K562 (cell line): ENCODE data around the gene PHOSPHO1. TPM values are rescaled to one million over a fixed set of nuclear protein-coding genes. Genes with fewer than 3 reads are reported as not detected.

ENCODE experiments used
- ATF7 ChIP-seq: fragments of 450-650 bp; IDR thresholded peaks from 2 replicates; pipeline ENCODE4 v1.7.1; 2014; ENCODE audit warnings: mild to moderate bottlenecking, moderate library complexity
- CEBPG ChIP-seq, 3 experiments: fragments of 200-800 bp in 1 of 3; sonication (Bioruptor generic) in 1 of 3; sonication (generic) in 1 of 3; formaldehyde crosslinking in 1 of 3; IDR thresholded peaks in 2 of 3; conservative IDR thresholded peaks in 1 of 3; 2 replicates each; pipeline versions ENCODE4 v1.6.1 to v1.8.0; 2016 to 2022; ENCODE audit warnings: missing compliant biosample characterization in 2 of 3, missing genetic modification characterization in 2 of 3, mild to moderate bottlenecking in 1 of 3, missing genetic modification reagents in 1 of 3
- CHCHD3 ChIP-seq: fragments of 250-450 bp; sonication (Bioruptor Pico); IDR thresholded peaks from 2 replicates; pipeline ENCODE4 v2.1.2; 2022; ENCODE audit warnings: mild to moderate bottlenecking
- ESRRB ChIP-seq: fragments of 250-450 bp; sonication (Bioruptor Pico); IDR thresholded peaks from 2 replicates; pipeline ENCODE4 v1.5.0; 2020; ENCODE audit warnings: mild to moderate bottlenecking, moderate library complexity, borderline replicate concordance
- GATAD2B ChIP-seq: fragments of 450-650 bp; IDR thresholded peaks from 2 replicates; pipeline ENCODE4 v1.6.1; 2017; ENCODE audit warnings: mild to moderate bottlenecking, borderline replicate concordance
- GTF2F1 ChIP-seq: IDR thresholded peaks from 2 replicates; pipeline ENCODE4 v1.6.1; 2011; ENCODE audit warnings: low read depth, low read length, improper control_type of control experiment
- MAFG ChIP-seq: fragments of 450-650 bp; conservative IDR thresholded peaks from 2 replicates; pipeline ENCODE4 v1.6.1; 2016; ENCODE audit warnings: missing genetic modification characterization, missing compliant biosample characterization
- MAFK ChIP-seq: IDR thresholded peaks from 2 replicates; pipeline ENCODE4 v1.6.1; 2011; ENCODE audit warnings: low read length, improper control_type of control experiment
- NFE2L1 ChIP-seq: fragments of 450-650 bp; IDR thresholded peaks from 2 replicates; pipeline ENCODE4 v1.6.1; 2016; ENCODE audit warnings: missing genetic modification characterization, low read depth, mild to moderate bottlenecking, missing compliant biosample characterization, moderate library complexity, borderline replicate concordance
- SMAD3 ChIP-seq: fragments of 450-650 bp; formaldehyde crosslinking; conservative IDR thresholded peaks from 2 replicates; pipeline ENCODE4 v1.4.0; 2020; ENCODE audit warnings: mild to moderate bottlenecking
- SNAPC5 ChIP-seq: fragments of 250-450 bp; sonication (Bioruptor Pico); IDR thresholded peaks from 2 replicates; pipeline ENCODE4 v1.8.0; 2021; ENCODE audit warnings: moderate library complexity, mild to moderate bottlenecking, inconsistent platforms
- SNRNP70 ChIP-seq: fragments of 200-400 bp; formaldehyde crosslinking; optimal IDR thresholded peaks from 2 replicates; pipeline ENCODE3; 2017; ENCODE audit warnings: low read depth, low read length
- TSC22D4 ChIP-seq: fragments of 450-650 bp; IDR thresholded peaks from 2 replicates; pipeline ENCODE4 v1.6.1; 2016; ENCODE audit warnings: missing genetic modification characterization, missing biosample characterization, control low read depth
- ZBTB40 ChIP-seq, 2 experiments: fragments of 450-650 bp in 1 of 2; sonication (generic) in 1 of 2; formaldehyde crosslinking in 1 of 2; IDR thresholded peaks; 2 replicates each; pipeline versions ENCODE4 v1.7.1 to v1.9.0; 2016 to 2022; ENCODE audit warnings: inconsistent platforms in 1 of 2, mild to moderate bottlenecking in 1 of 2, missing genetic modification reagents in 1 of 2
- ZNF347 ChIP-seq: fragments of 450-650 bp; formaldehyde crosslinking; IDR thresholded peaks from 2 replicates; pipeline ENCODE4 v1.4.0; 2020; ENCODE audit warnings: low read depth, mild to moderate bottlenecking, moderate library complexity
- ZNF551 ChIP-seq: fragments of 250-450 bp; sonication (Bioruptor Pico); IDR thresholded peaks from 2 replicates; pipeline ENCODE4 v1.5.0; 2021; ENCODE audit warnings: mild to moderate bottlenecking, moderate library complexity
- ZNF764 ChIP-seq: fragments of 250-450 bp; sonication (Bioruptor Pico); IDR thresholded peaks from 2 replicates; pipeline ENCODE4 v1.4.0; 2020; ENCODE audit warnings: low read depth, mild to moderate bottlenecking, moderate library complexity
- polyA plus RNA-seq, 8 experiments: library from polyadenylated mRNA; depleted of rRNA in 4 of 8; stranded (reverse) in 5 of 8; unstranded in 3 of 8; fragments of >200 nt; fragmentation: Nextera tagmentation in 2 of 8; fragmentation: Illumina TruSeq in 1 of 8; extraction: Ambion mirVana in 2 of 8; extraction: Trizol in 1 of 8; gene quantifications; 2 replicates each; pipeline versions ENCODE4 v1.2.1 to v1.2.3, GENCODE V29; 2011 to 2014; ENCODE audit warnings: inconsistent platforms in 1 of 8, missing spikeins in 1 of 8
- total RNA-seq, 7 experiments: library from RNA; depleted of rRNA in 6 of 7; stranded (reverse); fragments of >200 nt in 6 of 7; fragmentation: Illumina TruSeq in 2 of 7; extraction: Trizol in 2 of 7; gene quantifications; 2 replicates each; pipeline versions ENCODE4 v1.2.1 to v1.2.3, GENCODE V29; 2011 to 2021; ENCODE audit warnings: low replicate concordance in 1 of 7

The PHOSPHO1 gene
- total and polyA plus RNA-seq, 9 of the 15 experiments (the other 6 are each of a cell fraction or from before 2014, with no cell fraction given) = 0.06 to 0.07 TPM; not detected in 7

GRCh38 chr17:49191409-49191916 lies 39.1 kb downstream of the PHOSPHO1 start (continued):
- TF ChIP-seq ZBTB40 (IDR thresholded peaks at IDR 0.05) = no peak; the same call in 1 of the 2 replicates
- TF ChIP-seq ZBTB40 (CRISPR knock-in tag; IDR thresholded peaks at IDR 0.05) = no peak
- TF ChIP-seq ATF7 = no peak
- no peak for TF ChIP-seq TSC22D4 (tag)
- TF ChIP-seq CEBPG (CRISPR knock-in tag; IDR thresholded peaks at IDR 0.05) = no peak
- peak; percentile 60 to 87 for TF ChIP-seq CEBPG (tag; conservative IDR thresholded peaks at IDR 0.05 in 1 of 2, IDR thresholded peaks at IDR 0.05 in 1 of 2)
- no peak for TF ChIP-seq ZNF764
- no peak for TF ChIP-seq SNAPC5 (CRISPR knock-in tag)
- no peak for TF ChIP-seq ZNF347 (CRISPR knock-in tag)
- TF ChIP-seq ZNF551 (CRISPR knock-in tag) = no peak
- TF ChIP-seq ESRRB = no peak
- peak; percentile 73 for TF ChIP-seq MAFK
- TF ChIP-seq NFE2L1 (tag) = no peak
- no peak for TF ChIP-seq CHCHD3 (CRISPR knock-in tag)
- no peak for TF ChIP-seq SMAD3 (CRISPR knock-in tag)
- TF ChIP-seq SNRNP70 = no peak
- peak; percentile 78 for TF ChIP-seq MAFG (tag)
- peak; percentile 58; the same call in 1 of the 2 replicates for TF ChIP-seq GTF2F1
- 0 out of 2 replicates have a peak, but pooled peaks have one; percentile 63 for TF ChIP-seq GATAD2B
